ENCODE results near the gene DNAH17. TPM values are rescaled to one million over a fixed set of nuclear protein-coding genes. Genes with fewer than 3 reads are reported as not detected.
"Not testable (repeated sequence)": the region's sequence is repeated elsewhere in the genome, so short reads cannot be mapped to it uniquely, and the experiment has no call there.

DNAH17 gene
- total RNA-seq, 1 donor from 2014 or later = 2.8 TPM

DNA sequence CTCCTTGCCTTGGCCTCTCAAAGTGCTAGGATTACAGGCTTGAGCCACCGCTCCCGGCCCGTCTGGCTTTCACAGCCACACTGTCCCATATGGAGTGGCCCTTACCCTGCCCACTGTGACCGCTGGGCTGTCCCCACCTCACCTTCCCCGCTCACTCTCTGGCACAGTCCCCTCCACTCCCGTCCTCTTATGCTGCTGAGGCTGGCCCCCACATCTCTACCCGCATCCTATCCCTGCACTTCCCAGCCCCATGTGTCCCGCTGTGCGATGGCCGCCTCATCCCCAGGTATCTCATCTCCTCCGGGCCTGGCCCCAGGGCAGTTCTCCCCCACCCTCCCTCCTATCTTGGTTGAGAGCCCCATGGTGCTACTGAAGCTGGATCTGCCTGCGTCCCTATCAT, 105.6 kb downstream of the DNAH17 start:
- intact Hi-C loops (cut with DNase I) = no loop called here
- Histone ChIP-seq H3K27me3 (peaks cover 4% of the 10 kb centered on the region), H3K36me3 (no peaks in the 10 kb centered on the region), H3K27ac (no peak overlapping the region), H3K4me3 (no peak overlapping the region), H3K4me1 (no peaks in the 10 kb centered on the region), H3K9me3 (no peaks in the 10 kb centered on the region)
- peak; percentile 39 for ATAC-seq
- no peak for DNase-seq
- TF ChIP-seq, protein P1, sequence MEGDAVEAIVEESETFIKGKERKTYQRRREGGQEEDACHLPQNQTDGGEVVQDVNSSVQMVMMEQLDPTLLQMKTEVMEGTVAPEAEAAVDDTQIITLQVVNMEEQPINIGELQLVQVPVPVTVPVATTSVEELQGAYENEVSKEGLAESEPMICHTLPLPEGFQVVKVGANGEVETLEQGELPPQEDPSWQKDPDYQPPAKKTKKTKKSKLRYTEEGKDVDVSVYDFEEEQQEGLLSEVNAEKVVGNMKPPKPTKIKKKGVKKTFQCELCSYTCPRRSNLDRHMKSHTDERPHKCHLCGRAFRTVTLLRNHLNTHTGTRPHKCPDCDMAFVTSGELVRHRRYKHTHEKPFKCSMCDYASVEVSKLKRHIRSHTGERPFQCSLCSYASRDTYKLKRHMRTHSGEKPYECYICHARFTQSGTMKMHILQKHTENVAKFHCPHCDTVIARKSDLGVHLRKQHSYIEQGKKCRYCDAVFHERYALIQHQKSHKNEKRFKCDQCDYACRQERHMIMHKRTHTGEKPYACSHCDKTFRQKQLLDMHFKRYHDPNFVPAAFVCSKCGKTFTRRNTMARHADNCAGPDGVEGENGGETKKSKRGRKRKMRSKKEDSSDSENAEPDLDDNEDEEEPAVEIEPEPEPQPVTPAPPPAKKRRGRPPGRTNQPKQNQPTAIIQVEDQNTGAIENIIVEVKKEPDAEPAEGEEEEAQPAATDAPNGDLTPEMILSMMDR (IDR thresholded peaks at IDR 0.05) = no peak

DNA sequence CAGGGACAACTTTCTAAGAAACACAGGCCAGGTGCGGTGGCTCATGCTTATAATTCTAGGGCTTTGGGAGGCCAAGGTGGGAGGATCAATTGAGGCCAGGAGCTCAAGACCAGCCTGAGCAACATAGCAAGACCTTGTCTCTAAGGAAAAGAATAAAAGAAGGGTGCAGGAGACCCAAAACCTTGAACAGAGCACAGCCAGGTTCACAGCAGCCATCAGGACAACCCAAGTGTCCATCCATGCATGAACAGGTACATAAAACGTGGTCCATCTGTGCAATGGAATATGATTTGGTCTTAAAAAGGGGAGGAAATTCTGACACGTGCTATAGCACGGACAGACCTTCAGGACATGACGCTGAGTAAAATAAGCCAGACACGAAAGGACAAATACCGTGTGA, 107.8 kb downstream of the DNAH17 start:
- intact Hi-C loops (cut with DNase I) = no loop called here
- ATAC-seq (no peak), DNase-seq (no peak)
- Histone ChIP-seq H3K4me1 (no peaks in the 10 kb centered on the region), H3K4me3 (no peak overlapping the region), H3K36me3 (no peaks in the 10 kb centered on the region), H3K9me3 (no peaks in the 10 kb centered on the region), H3K27me3 (peaks cover 4% of the 10 kb centered on the region), H3K27ac (no peak overlapping the region)
- TF ChIP-seq, protein P1 (IDR thresholded peaks at IDR 0.05) = no peak

DNA sequence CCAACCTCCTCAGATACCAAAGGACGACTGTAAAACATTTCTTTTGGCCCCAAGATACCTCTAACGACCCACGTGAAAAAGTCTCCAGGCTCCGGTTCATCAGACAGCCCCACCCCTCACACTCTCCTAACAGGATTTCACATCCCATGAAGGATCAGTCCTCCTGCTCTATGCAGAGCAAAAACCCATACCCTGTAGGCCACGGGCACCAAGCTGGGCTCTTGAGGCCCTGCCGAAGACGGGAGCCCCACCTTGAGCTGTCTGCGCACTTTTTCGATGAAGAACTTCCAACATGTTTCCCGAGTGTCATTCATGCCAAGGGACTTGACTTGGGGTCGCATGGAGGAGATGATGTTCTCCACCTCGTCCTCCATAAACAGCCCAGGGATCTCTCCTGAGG, 108.8 kb downstream of the DNAH17 start:
- Histone ChIP-seq H3K9me3 (no peaks in the 10 kb centered on the region), H3K4me3 (no peak overlapping the region), H3K36me3 (no peaks in the 10 kb centered on the region), H3K27ac (no peak overlapping the region), H3K27me3 (peaks cover 4% of the 10 kb centered on the region), H3K4me1 (no peaks in the 10 kb centered on the region)
- DNase-seq (no peak), ATAC-seq (no peak)
- TF ChIP-seq, protein P1 (IDR thresholded peaks at IDR 0.05) = no peak
- intact Hi-C loops (cut with DNase I) = no loop called here

DNA sequence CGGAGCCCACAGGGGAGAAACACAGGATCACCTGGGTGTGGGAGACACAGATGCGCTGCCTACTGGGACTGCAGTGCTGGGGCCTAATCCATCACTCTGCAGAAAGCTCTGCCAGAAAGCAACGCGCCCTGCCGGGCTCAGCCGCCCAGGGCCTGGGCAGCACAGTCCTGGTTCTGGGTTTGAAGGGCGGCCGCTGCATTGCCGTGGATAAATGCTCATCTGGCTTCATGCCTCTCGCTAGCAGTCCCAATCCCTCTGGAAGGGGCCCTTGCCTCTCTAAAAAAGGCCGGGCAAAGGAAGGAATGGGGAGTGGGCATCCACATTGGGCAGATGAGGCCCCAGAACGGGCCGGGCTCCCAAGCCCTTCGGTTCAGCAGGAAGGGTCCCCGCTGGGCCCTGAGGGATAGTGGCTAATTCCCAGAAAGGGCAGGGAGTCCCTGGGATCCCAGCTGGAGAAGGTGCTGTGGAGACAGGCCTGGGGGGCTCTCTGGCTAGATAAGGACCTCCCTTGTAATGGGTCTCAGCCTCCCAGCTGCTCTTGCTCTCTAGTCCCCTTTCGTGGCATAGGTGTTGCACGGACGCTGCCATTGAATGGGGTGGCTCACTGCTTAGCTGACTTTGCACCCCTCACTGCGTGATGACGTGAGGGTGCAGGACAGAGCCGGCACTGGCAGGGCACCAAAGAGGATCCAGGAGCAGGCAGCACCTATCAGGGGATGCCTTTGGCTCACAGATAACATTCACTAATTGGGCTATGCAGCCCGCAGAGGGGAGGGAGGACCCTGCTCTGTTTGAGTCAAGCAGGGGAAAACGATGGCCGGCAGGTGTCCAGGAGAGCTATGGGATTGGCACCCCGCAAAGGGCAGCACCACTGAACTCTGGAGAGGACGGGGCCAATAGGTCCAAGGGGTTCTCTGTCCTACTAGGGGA, 110.1 kb downstream of the DNAH17 start:
- intact Hi-C loops (cut with DNase I) = no loop called here
- H3K4me3 ChIP-seq = no peak overlapping the region
- DNase-seq = no peak

DNA sequence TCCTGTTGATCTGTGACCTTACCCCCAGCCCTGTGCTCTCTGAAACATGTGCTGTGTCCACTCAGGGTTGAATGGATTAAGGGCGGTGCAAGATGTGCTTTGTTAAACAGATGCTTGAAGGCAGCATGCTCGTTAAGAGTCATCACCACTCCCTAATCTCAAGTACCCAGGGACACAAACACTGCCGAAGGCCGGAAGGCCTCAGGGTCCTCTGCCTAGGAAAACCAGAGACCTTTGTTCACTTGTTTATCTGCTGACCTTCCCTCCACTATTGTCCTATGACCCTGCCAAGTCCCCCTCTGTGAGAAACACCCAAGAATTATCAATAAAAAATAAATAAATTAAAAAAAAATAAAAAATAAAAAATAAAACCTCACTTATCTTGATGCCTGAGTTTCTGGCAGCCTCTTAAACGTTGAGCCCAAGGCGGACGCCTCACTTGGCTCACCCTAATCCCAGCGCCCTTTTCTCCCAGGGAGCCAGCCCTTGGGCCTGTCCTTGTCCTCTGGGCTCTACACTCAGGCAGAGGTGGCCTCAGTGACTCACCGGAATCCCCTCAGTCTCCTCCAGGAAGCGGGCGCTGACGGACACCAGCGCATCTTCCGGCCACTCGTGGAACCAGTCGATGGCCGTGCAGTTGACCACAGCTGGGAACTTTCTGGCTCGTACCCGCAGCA, 110.9 kb downstream of the DNAH17 start:
- intact Hi-C loops (cut with DNase I); ATAC-seq: not testable (repeated sequence)

More for the DNA sequence above, 110.1 kb downstream of the DNAH17 start:
- Histone ChIP-seq H3K27ac (no peak overlapping the region), H3K4me1 (no peaks in the 10 kb centered on the region), H3K9me3 (no peaks in the 10 kb centered on the region), H3K36me3 (no peaks in the 10 kb centered on the region), H3K27me3 (no peaks in the 10 kb centered on the region)
- peak; percentile 16 for ATAC-seq
- TF ChIP-seq, protein P1 (IDR thresholded peaks at IDR 0.05) = no peak

DNA sequence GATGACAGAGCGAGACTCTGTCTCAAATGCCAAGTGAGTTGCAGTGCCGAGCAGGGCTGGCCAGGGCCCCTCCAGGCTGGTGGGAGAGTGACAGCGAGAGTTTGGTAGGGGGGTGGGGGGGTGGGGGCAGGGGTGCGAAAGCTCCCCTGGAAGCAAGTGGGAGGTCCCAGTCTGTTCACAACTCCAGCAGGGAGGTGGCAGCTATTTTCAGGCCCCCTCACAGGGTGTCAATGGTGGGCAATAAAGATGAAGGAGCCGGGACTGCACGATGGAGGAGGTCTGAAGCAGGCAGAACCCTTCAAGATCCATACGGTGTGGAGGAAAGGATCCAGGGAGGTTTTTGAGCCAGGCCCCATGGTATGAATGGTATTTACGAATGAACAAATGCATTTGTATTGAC, 115.0 kb downstream of the DNAH17 start:
- Histone ChIP-seq H3K4me3 (no peak overlapping the region), H3K27me3 (no peaks in the 10 kb centered on the region), H3K36me3 (no peaks in the 10 kb centered on the region), H3K4me1 (no peaks in the 10 kb centered on the region), H3K27ac (no peak overlapping the region), H3K9me3 (no peaks in the 10 kb centered on the region)
- TF ChIP-seq, protein P1 (IDR thresholded peaks at IDR 0.05) = no peak
- intact Hi-C loops (cut with DNase I) = no loop called here
- ATAC-seq = no peak
- DNase-seq = no peak

More for the DNA sequence above, 110.9 kb downstream of the DNAH17 start:
- not testable (repeated sequence) for H3K4me1 ChIP-seq, H3K36me3 ChIP-seq, H3K4me3 ChIP-seq, H3K9me3 ChIP-seq, DNase-seq, H3K27me3 ChIP-seq, H3K27ac ChIP-seq
